Measurements from ENCODE around the gene USP32.

Gene USP32

DNA sequence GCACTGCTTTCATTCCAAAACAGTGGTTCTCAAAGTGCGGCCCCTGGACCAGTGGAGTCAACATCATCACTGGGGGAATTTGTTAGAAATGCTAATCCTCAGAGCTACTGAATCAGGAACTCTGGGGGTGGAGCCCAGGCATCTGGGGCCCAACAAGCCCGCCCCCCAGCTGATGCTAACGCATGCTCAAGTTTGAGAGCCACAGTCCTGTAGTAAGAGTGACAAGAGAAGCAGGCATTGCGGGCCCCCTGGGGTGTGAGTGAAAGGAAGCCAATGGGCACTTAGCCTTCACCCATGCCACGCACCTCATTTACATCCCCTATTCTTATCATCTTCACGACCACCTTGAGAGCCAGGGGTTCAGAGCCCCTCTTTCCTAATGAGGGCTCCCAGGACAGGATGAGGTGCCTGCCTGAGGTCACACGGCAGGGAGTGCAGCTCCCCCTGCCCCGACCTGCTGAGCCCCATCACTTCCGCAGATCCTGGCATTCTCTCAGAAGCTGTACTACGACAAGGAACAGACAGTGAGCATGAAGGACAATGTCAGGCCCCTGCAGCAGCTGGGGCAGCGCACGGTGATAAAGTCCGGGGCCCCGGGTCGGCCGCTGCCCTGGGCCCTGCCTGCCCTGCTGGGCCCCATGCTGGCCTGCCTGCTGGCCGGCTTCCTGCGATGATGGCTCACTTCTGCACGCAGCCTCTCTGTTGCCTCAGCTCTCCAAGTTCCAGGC lies 233.0 kb downstream of the USP32 start:
- no peak overlapping the region for H3K4me3 ChIP-seq (ENCODE audit: low read depth, low read length)

DNA sequence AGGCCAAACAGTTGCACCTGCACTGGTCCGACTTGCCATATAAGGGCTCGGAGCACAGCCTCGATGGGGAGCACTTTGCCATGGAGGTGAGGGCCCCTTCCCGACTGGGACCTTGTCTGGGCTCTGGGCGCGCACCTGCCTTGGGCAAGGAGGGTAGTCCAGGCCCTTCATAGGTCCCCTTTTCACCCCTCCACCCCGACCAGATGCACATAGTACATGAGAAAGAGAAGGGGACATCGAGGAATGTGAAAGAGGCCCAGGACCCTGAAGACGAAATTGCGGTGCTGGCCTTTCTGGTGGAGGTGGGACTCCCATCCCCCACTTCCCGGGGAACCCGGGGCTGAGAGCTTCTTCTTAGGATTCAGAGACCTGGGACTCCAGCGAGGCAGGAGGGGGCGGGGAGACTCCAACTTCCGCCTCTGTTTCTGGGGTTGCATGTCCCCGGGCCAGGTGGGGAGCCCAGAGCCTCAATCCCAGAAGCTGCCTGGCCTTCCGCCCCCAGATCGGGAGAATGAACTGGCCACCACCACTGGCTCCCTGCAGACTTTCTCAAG lies 234.4 kb downstream of the USP32 start:
- no peak overlapping the region for H3K4me3 ChIP-seq (ENCODE audit: low read depth, low read length)

DNA sequence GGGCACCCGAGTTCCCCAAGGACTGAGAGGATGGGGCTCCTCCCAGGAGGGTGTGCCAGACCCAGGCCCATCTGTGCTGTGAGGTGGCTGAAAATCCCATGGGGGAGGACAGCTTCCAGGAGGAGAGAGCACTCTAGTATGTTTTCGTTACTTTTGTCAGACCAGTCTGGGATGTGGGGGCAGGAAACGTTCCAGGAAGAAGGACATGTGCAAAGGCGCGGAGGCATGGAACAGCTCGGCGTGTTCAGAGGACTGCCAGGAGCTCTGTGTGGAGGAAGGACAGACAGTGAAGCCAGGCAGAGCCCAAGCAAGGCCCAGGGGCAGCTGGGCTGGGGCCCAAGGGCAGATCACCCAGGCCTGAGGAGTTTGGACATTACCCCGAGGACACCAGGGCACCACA lies 235.2 kb downstream of the USP32 start:
- no peak overlapping the region for H3K4me3 ChIP-seq (ENCODE audit: low read depth, low read length)

DNA sequence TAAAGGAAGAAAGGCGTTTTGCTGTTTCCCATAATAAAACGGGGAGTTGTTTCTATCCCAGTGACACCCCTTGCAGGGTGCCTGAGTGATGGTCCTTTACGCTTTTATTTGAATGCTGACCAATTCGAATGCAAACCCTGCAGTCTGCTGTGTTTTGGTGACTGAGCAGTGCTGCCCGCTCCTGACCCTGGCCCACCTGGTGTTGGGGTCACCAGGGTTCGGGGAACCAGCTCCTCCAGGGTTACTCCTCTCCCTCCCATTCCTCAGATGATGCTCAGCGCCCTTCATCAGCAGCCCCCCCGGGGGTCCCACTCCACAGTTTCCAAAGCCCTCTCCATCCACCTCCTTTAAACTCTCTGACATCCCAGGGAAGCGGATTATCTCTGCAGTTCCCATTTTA lies 236.1 kb downstream of the USP32 start:
- no peak overlapping the region for H3K4me3 ChIP-seq (ENCODE audit: low read depth, low read length)

DNA sequence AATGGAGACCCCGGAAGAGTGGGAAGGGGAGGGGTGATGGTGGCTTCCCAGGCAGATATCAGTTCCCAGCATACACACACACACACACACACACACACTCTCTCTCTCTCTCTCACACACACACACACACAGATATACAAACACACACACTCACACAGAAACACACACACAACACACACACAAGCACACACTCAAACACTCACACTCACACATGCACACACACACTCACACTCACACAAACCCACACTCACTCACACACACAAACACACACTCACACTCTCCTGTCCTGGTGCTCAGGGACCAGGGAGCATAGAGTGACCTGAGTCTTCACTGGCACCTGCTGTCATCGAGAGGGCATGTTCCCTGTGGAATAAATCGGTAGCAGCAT lies 236.5 kb downstream of the USP32 start:
- H3K4me3 ChIP-seq (ENCODE audit: low read depth, low read length) = no peak overlapping the region

DNA sequence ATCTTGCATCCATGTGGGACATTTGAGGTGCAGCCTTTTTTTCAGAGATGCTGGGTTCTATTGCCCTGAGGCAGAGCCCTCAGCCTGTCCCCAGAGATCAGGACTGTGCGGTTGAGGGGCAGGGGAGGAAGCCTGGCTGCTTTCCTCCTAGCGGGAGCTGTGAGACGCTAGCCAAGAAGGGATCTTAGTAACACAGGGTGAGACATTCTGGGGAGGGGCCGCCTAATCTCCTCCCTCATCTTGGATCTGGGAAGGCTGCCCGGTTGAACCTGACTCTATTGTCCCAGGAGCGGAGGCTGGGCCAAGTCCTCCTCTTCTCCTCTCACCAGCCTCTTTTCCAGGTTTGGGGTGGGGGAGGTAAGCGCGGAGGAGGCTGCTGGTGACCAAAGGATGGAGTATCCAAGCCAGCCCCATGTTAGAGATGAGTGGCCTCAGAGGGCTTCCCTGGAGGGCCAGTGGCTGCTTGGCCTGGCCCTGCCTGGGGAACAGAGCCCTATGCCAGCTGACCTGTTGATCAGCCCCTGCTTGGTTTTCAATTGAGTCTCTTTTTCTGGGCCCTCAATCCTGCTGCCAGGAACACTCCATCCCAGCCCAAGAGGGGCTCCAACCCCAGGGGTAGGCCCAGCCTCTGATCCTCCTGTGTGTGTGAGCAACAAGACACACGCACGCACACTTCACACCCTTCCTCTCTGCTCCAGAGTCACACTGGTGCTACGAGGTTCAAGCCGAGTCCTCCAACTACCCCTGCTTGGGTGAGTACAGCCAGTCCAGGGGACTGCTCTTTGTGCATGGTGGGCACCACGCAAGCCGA lies 237.1 kb downstream of the USP32 start:
- H3K4me3 ChIP-seq (ENCODE audit: low read depth, low read length) = no peak overlapping the region

DNA sequence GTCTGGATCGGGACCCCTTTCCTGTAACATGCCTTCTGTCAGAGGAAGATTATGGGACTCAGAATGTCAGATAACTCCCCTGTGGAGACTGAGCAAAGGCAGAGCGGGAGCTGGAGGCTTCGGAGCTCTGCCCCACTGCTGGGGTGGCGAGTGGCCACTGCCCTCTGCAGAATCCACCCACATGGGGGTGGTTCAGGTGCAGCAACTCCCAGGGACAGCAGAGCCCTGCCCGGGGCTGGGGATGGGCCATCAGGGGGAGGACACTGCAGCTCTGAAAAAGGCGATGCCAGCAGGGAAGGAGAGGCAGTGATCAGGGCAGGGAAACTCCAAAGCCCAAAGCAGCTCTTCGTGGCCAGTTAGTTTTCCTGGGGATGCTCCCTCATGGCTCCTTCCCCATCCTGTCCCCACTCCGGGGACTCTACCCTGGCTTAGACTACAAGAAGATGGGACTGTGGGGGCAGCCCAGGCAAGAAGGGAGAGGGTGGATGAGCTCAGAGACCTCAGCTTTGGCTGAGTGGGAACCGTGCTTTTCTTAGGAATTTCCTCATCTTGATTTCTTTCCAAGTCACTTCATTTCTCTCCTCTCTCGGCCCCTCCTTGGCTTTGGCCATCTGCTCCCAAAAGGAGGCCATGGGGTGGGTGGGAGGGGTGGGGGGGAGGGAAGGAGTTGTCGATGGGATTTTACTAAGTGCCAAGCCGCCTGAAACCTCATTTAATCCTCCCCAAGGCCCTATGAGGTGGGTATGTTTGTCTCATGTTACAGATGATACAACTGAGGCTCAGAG lies 238.1 kb downstream of the USP32 start:
- no peak overlapping the region for H3K4me3 ChIP-seq (ENCODE audit: low read depth, low read length)

DNA sequence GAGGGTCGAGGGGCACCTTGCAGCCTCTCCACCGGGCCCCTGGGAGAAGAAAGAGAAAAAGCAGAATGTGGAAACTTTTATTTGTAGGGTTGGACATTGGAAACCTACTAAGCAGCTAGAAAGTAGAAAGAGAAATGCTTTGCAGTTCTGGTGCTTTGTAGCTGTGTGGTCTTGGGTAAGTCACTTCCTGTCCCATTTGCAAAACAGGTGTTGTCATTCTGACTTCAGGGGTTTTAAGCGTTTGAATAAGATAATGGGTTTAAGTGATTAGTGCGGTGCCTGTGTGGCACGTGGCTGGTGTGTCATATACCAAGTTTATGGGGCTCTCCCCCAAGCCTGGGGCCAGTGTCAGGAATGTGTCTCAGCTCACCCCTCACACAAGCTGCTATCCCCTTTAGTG lies 240.6 kb downstream of the USP32 start:
- H3K4me3 ChIP-seq (ENCODE audit: low read depth, low read length) = no peak overlapping the region

DNA sequence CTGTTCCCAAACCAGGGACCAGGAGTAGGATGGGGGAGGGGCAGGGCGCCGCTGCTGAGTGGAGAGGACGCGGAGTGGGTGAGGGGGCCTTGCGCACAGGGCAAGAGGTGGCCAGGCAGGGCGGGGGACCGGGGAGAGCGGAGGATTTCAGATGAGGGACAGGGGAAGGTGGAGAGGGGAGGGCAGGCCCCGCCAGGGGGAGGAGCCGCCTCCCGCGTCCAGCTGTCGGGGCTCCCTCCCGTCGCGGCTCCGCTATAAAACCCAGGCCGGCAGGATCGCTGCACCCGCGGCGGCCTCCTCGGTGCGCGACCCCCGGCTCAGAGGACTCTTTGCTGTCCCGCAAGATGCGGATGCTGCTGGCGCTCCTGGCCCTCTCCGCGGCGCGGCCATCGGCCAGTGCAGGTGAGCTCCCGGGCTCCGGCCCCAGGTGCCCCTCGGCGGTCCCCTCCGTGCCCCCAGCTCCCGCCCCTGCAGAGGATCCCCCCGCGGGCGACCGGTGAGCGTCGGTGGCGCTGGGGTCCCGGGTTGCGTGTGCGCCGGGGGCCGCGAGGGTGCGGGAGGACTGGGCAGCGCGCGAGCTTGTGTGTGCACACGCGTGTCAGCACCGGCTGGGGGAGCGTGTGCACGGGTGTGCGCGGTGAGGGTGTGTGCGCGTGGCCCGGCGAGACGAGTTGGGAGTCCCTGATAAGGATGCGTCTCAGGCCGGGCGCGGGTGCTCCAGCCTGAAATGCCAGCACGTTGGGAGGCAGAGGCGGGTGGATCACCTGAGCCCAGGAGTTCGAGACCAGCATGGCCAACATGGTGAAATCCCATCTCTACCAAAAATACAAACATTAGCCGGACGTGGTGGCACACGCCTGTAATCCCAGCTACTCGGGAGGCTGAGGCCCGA lies 242.0 kb downstream of the USP32 start, which contains the start of gene CA4:
CA4 (plus strand) TSS at position 283 of the 892 bp plus-strand sequence; CDS start at position 345, 62 bp downstream.
- H3K4me3 ChIP-seq (ENCODE audit: low read depth, low read length) = peak within 1 kb of the TSS; percentile 53

DNA sequence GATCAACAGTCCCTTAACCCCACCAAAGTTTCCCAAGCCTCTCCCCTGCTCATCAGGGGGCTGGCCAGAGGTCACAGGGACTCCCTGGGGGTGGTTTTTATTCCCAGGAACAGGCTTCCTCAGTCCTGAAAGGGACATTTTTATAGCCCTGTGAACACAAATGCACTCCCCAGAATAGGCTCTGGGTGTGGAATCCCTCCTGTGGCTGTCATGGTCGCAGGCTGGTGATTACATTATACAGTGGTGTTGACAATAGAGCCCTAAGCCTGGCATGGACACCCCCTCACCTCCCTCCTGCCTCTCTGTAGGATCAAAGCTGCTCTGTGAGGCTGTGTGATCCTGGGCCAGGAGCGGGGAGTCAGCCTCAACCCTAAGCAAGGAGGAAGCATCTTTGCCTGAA lies 243.6 kb downstream of the USP32 start:
- no peak overlapping the region for H3K4me3 ChIP-seq (ENCODE audit: low read depth, low read length)

DNA sequence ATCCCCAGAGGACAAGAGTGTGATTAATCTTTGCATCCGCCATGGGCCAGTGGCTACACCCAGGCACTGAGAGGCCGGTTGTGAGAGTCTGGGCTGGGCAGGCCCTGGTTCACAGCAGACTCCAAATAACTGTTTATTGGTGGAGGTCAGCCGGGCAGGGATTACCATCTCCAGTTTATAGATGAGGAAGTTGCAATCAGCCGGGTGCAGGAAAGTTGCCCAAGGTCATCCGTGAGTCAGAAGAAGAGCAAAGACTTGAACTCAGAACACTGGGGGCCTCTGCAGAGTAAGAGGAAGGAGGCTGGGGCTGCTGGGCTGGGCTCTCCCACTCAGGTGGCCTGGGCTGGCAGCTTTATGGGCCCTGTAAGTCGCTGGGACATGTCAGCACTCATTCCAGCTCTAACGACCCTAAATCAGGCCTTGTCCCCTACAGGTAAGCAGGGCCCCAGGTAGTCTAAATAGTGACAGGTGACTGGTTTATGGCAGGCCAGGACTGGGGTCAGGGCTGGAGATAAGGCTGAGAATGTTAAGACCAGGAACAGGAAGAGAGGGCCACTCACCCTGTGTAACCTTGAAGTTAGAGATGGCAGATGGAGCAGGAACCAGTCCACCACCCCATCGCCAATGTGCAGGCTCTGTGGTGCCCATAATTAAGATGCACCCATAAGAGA lies 244.2 kb downstream of the USP32 start:
- no peak overlapping the region for H3K4me3 ChIP-seq (ENCODE audit: low read depth, low read length)

DNA sequence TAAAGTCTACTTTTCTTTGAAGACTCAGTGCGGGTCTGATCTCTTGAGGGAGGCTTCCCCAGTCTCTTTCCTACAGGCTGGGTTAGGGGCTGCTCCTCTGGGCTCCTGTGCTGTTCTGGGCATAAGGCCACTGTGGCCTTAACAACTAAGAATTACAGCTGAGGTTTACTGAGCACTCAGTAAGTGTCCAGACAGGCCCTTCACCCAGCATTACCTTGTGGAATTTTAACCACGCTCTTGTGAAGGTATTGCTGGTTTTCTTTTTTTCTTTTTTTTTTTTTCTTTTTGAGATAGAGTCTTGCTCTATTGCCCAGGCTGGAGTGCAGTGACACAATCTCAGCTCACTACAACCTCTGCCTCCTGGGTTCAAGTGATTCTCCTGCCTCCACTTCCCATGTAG lies 245.7 kb downstream of the USP32 start:
- no peak overlapping the region for H3K4me3 ChIP-seq (ENCODE audit: low read depth, low read length)

DNA sequence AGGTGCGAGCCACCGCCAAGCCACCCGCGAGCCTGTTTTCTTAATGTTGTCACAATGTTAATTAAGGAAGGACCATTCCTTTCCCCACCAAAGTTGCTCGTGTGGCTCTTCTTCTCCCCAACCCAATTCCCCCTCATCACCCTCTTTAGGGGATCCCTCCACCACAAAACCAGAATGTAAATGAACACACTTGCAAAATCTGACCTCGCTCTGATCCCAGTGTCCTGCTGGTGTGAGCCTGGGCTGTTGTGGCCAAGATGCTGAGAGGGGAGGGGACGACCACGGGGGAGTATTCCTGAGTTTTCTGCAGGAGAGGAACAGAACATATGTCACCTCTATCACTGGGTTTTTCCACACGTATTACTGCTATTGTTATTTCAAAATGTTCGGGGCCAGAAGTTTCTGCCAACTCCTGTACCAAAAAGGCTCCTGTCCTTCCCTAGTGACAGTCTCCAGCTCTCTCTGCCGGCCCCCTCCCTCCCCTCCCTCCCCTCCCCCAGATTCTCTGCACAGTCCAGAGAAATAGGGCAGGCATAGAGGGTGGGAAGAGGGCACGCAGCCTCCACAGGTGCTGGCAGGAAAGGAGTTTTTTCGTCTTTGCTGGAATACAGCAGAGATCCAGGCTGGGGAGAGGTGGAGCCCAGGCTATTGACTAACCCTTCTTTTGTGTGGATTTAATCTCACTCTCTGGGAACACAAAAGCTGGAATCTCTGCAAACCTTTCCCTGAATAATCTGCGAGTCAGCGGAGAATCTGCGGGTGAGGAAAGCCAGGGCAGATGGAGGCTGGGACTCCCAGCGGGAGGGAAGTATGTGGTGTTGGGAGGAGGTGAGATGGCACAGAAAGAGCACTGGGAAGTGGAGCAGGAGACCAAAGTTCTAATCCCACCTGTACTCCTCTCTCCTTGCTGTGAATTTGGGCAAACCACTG lies 246.7 kb downstream of the USP32 start:
- no peak overlapping the region for H3K4me3 ChIP-seq (ENCODE audit: low read depth, low read length)

DNA sequence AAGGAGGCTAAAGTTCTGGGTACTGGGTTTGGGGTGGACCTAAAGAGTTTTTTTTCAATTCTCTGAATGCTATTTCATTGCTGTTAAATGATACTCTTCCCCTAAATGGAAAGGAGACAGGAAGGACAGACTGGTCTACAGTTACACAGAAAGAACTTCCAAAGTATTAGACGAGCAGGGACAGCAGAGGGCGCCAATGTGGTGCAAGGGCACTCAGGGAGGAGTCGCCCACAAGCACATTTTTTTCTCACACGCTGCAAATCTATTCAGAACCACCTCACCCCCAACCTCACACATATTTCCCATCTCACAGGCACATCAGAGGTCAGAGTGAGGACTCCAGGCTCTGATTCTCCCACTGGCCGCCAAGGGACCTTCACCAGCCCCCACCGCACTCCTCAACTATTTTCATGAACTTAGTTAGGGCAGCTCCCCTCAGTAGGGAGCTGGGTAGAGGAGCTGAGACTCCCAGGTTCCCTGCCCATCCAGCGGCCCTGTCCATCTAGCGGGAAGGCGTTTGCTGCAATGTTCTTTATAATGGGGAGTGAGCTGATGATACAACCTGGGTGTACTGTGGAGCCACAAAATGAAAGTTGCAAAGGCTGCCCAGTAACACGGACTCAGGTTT lies 248.9 kb downstream of the USP32 start:
- no peak overlapping the region for H3K4me3 ChIP-seq (ENCODE audit: low read depth, low read length)

DNA sequence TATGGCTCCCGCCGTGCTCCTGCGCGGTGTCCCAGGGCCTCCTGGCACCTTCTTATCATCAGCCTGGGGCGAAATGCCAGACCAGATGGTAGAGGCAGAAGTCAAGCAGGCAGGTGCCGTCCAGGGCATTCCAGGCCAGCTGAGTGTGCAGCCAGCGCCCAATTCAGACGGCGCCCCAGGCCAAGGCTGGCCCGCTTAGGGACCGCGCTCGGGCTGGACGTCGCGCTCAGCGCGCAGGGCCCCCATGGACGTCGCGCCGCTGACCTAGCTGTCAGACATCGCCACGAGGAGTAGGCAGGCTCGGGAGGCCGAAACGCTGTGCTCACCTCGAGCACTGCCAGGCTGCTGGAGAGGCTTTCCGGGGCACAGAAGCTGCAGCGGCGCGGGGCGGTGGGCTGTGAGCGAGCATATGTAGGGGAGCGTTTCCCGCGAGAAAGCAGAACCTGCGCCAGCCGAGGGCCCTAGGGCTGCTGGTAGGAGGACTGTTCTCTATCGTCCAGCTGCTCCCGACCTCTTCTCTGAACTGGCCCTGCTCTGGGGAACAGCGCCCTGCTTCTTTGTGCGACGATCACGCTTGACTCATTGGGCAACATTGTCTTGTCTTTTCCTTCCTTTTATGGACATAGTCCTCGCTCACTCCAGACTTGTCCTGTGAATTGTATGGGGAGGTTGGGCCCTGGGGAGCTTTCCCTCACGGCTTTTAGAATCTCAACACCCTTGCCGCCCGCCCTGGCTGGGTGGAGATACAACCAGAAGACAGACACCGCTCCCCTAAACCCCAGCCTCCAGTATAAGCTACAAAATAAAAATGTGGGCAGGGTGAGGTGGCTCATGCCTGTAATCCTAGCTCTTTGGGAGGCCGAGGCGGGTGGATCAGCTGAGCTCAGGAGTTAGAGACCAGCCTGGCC lies 250.6 kb downstream of the USP32 start:
- H3K4me3 ChIP-seq (ENCODE audit: low read depth, low read length) = peak overlapping the region; percentile 14

DNA sequence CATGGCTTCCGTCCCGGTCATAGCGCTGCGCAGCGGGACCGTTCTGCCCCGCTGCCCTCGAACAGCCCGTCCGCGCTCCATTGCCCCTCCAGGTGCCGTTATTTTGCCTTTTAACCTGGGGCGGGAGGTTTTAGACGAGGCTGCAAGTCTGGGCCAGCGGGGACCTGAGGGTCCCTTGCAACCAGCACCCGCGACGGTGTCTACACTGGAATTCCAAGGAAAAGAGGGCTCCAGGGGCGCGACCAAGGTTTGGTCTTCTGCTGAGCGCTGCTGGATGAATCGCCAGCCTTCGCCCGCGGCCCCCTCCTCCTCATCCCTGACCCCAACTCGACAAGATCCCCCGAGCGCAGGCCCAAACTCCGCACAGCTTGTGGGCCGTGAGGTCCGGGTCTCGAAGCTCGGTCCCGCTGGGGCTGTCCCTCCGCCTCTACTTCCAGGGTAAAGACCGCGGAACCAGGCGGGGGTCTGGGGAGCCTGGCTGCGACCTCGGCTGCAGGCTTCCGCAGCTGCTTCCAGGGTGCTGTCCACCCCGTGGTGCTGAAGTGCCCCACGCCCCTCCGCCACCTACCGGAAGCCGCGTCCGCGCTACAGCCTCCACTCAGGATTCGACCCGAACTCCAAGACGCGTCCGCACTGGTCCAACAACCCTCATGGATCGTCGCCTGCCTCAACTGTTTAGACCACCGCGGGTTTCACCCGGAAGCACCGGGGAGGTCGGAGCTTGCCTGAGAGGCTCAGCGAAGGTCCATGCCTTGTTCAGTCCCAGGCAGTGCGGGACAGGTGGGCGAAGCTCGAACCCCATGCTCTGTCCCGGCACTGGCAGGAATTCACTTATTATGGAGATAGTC lies 252.3 kb downstream of the USP32 start:
- H3K4me3 ChIP-seq (ENCODE audit: low read depth, low read length) = no peak overlapping the region
